Measurements from ENCODE around the gene TFPI2.

DNA sequence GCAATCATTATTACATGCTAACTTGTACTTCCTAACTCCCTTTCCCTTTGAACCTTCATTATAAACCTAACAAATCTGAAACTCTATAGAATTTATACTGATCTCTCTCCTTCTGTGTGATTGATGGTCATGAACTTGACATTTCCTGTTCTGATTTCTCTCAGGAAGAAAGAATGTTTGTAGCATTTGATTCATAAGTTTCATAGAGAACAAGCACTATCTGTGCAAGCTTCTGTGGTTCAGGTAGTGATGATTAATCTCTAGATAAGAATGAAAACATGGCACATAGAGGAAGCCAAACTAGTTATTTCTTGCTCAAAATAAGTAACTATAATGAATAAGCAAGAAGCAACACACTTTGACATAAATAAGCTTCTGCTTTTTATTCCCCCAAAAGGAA lies 34.2 kb downstream of the TFPI2 start:
- TF ChIP-seq CTCF (IDR thresholded peaks at IDR 0.05), result no peak
- TF ChIP-seq POLR2A (IDR thresholded peaks at IDR 0.05), result no peak

Measured in sigmoid colon (tissue), 3 donors.